Measurements from ENCODE around the gene PDE4D.
"Not testable (repeated sequence)": the region's sequence is repeated elsewhere in the genome, so short reads cannot be mapped to it uniquely, and the experiment has no call there.

- TF ChIP-seq EZH2 (IDR thresholded peaks at IDR 0.05; ENCODE audit: borderline replicate concordance, low read depth, low read length, severe bottlenecking); CTCF (IDR thresholded peaks at IDR 0.05; ENCODE audit: extremely low read depth in 1 of 2, insufficient read depth in 1 of 2, low read depth in 1 of 2, low read length in 2 of 2); POLR2A (IDR thresholded peaks at IDR 0.05; ENCODE audit: low read depth, low read length): not testable (repeated sequence)
These were observed 108.8 kb downstream of the PDE4D start for GRCh38 chr5:59784708-59785107.

Measured in endothelial cell of umbilical vein (primary cell).